Keratinocyte (primary cell): ENCODE data around the gene NPHS1. TPM values are rescaled to one million over a fixed set of nuclear protein-coding genes. Genes with fewer than 3 reads are reported as not detected.

ENCODE experiments used
- DNase-seq: peaks from one replicate; pipeline ENCODE4 v3.0.0-alpha.2; 2011; ENCODE audit warnings: low read depth, missing footprints, low spot score
- FAIRE-seq: peaks from 2 replicates; lab custom pipeline; 2011; peaks lifted over from hg19 to GRCh38; lab: Jason Lieb, UNC
- H2AFZ ChIP-seq: 2 replicates; pipeline ENCODE4 v1.6.0; 2012; ENCODE audit warnings: low read length, control low read depth, inconsistent platforms; ENCODE audit not compliant: control insufficient read depth
- H3K27ac ChIP-seq: 2 replicates; pipeline ENCODE4 v1.5.1; 2011; ENCODE audit warnings: low read length; ENCODE audit not compliant: control insufficient read depth, insufficient read depth
- H3K27me3 ChIP-seq: 3 replicates; pipeline ENCODE4 v1.6.0; 2011; ENCODE audit warnings: low read length; ENCODE audit not compliant: control insufficient read depth, insufficient read depth; ENCODE audit errors: extremely low read depth
- H3K36me3 ChIP-seq, 2 experiments: 2 replicates in 1 of 2; 3 replicates in 1 of 2; pipeline ENCODE4 v1.5.1; 2011; ENCODE audit warnings: low read length in 2 of 2, mild to moderate bottlenecking in 1 of 2; ENCODE audit not compliant: control insufficient read depth in 2 of 2, insufficient read depth in 2 of 2; ENCODE audit errors: extremely low read depth in 1 of 2
- H3K4me1 ChIP-seq: 3 replicates; pipeline ENCODE4 v1.5.1; 2011; ENCODE audit warnings: low read length; ENCODE audit not compliant: control insufficient read depth, insufficient read depth; ENCODE audit errors: extremely low read depth
- H3K4me2 ChIP-seq: 3 replicates; pipeline ENCODE4 v1.6.0; 2011; ENCODE audit warnings: low read depth, low read length; ENCODE audit not compliant: control insufficient read depth, insufficient read depth; ENCODE audit errors: extremely low read depth
- H3K4me3 ChIP-seq, 3 experiments: fragments of 200-600 bp in 1 of 3; sonication (generic) in 1 of 3; 2 replicates in 2 of 3; 3 replicates in 1 of 3; pipeline ENCODE4 v1.5.1; 2011 to 2016; ENCODE audit warnings: low read length in 3 of 3, mild to moderate bottlenecking in 3 of 3, control low read depth in 2 of 3, inconsistent platforms in 1 of 3, low read depth in 1 of 3, mixed read lengths in 1 of 3, mixed run types in 1 of 3, moderate library complexity in 1 of 3; ENCODE audit not compliant: control insufficient read depth in 2 of 3, insufficient read depth in 2 of 3; ENCODE audit errors: extremely low read depth in 1 of 3
- H3K79me2 ChIP-seq: 2 replicates; pipeline ENCODE4 v1.6.0; 2012; ENCODE audit warnings: low read length; ENCODE audit not compliant: control insufficient read depth, insufficient read depth
- H3K9ac ChIP-seq: 3 replicates; pipeline ENCODE4 v1.6.0; 2011; ENCODE audit warnings: low read length; ENCODE audit not compliant: control insufficient read depth, insufficient read depth; ENCODE audit errors: extremely low read depth
- H3K9me1 ChIP-seq: 3 replicates; pipeline ENCODE4 v1.6.0; 2011; ENCODE audit warnings: low read length; ENCODE audit not compliant: control insufficient read depth, insufficient read depth; ENCODE audit errors: extremely low read depth
- H3K9me3 ChIP-seq: 2 replicates; pipeline ENCODE4 v1.5.1; 2012; ENCODE audit warnings: low read depth, low read length; ENCODE audit not compliant: control insufficient read depth
- H4K20me1 ChIP-seq: 3 replicates; pipeline ENCODE4 v1.6.0; 2011; ENCODE audit warnings: low read length; ENCODE audit not compliant: control insufficient read depth, insufficient read depth; ENCODE audit errors: extremely low read depth
- CTCF ChIP-seq, 3 experiments: IDR thresholded peaks in 1 of 3; conservative IDR thresholded peaks in 1 of 3; optimal IDR thresholded peaks in 1 of 3; 2 replicates in 2 of 3; 3 replicates in 1 of 3; pipeline versions ENCODE3 to v1.5.1; 2011; ENCODE audit warnings: low read length in 3 of 3, mild to moderate bottlenecking in 3 of 3, moderate library complexity in 2 of 3, control low read depth in 1 of 3, inconsistent platforms in 1 of 3; ENCODE audit not compliant: insufficient read depth in 2 of 3; ENCODE audit errors: extremely low read depth in 1 of 3
- EZH2 ChIP-seq: IDR thresholded peaks from one replicate; pipeline ENCODE4 v1.6.1; 2012; ENCODE audit warnings: inconsistent platforms, mild to moderate bottlenecking, low read length, moderate library complexity
- dilution Hi-C: fragments of 300-500 bp; cut with MboI; formaldehyde crosslinking; loops from one replicate; pipeline ENCODE4 v1.7.0; 2020; ENCODE audit warnings: low sequenced_read_pairs; ENCODE audit not compliant: extremely low pct_ligation_motif_present
- polyA plus RNA-seq, 5 experiments: library from polyadenylated mRNA; depleted of rRNA in 3 of 5; stranded (reverse) in 3 of 5; stranded (forward) in 1 of 5; unstranded in 1 of 5; fragments of >200 nt; gene quantifications; 1 replicate in 1 of 5; 2 replicates in 3 of 5; 3 replicates in 1 of 5; pipeline versions ENCODE4 v1.2.1 to v1.2.3, GENCODE V29; 2011 to 2012; ENCODE audit warnings: missing spikeins in 2 of 5, low read depth in 1 of 5, low replicate concordance in 1 of 5

Gene NPHS1
- polyA plus RNA-seq, 1 donor (not counting 4 experiments of a cell fraction or from before 2014, with no cell fraction given) = not detected

- Histone ChIP-seq H3K4me2 (no peak overlapping the region), H3K4me3 (no peak overlapping the region), H3K9ac (no peak overlapping the region), H3K27ac (no peak overlapping the region), H3K79me2 (no peaks in the 10 kb centered on the region), H3K4me1 (no peaks in the 10 kb centered on the region), H3K27me3 (peaks cover 7% of the 10 kb centered on the region), H3K36me3 (no peaks in the 10 kb centered on the region), H2AFZ (no peak overlapping the region), H3K9me1 (no peaks in the 10 kb centered on the region), H4K20me1 (peaks cover 2% of the 10 kb centered on the region), H3K9me3 (no peaks in the 10 kb centered on the region)
- dilution Hi-C loops = no loop called here
- DNase-seq = no peak
- no peak for FAIRE-seq
- TF ChIP-seq EZH2 = no peak
- no peak for TF ChIP-seq CTCF (optimal IDR thresholded peaks at IDR 0.05 in 1 of 3, IDR thresholded peaks at IDR 0.05 in 1 of 3, conservative IDR thresholded peaks at IDR 0.05 in 1 of 3; ENCODE audit: extremely low read depth in 1 of 3, insufficient read depth in 2 of 3, low read length in 3 of 3)
Measured at GRCh38 chr19:35879068-35879467, 26.8 kb upstream of the NPHS1 start.

- H3K4me2 ChIP-seq = no peak overlapping the region
- no peak overlapping the region for H2AFZ ChIP-seq
- no peak overlapping the region for H3K4me3 ChIP-seq
- H3K27ac ChIP-seq = no peak overlapping the region
- H3K9me3 ChIP-seq = no peaks in the 10 kb centered on the region
- DNase-seq = no peak
- H3K9ac ChIP-seq = no peak overlapping the region
- no peaks in the 10 kb centered on the region for H3K79me2 ChIP-seq
- TF ChIP-seq EZH2 (no peak), CTCF (optimal IDR thresholded peaks at IDR 0.05 in 1 of 3, IDR thresholded peaks at IDR 0.05 in 1 of 3, conservative IDR thresholded peaks at IDR 0.05 in 1 of 3; ENCODE audit: extremely low read depth in 1 of 3, insufficient read depth in 2 of 3, low read length in 3 of 3) (no peak)
- dilution Hi-C loops = no loop called here
- peaks cover 2% of the 10 kb centered on the region for H3K4me1 ChIP-seq
- FAIRE-seq = no peak
- peaks cover 2% of the 10 kb centered on the region for H4K20me1 ChIP-seq
- H3K27me3 ChIP-seq = peaks cover 8% of the 10 kb centered on the region
- H3K36me3 ChIP-seq = no peaks in the 10 kb centered on the region
- H3K9me1 ChIP-seq = no peaks in the 10 kb centered on the region
Measured at GRCh38 chr19:35874392-35874930, 22.2 kb upstream of the NPHS1 start.
